ENCODE measurements around the gene KPNA6. TPM values are rescaled to one million over a fixed set of nuclear protein-coding genes. Genes with fewer than 3 reads are reported as not detected.

Gene KPNA6
- 45.7 and 45.8 TPM in 2 replicates for total RNA-seq (2014; rRNA removed)
- percentile 84 among the genes with signal in this experiment for Bru-seq, nascent RNA
- percentile 94 among the genes with signal in this experiment for BruChase-seq, experiment 1, labeled RNA remaining after a 6-hour chase
- percentile 90 among the genes with signal in this experiment for BruChase-seq, experiment 2, labeled RNA remaining after a 2-hour chase
- long read RNA-seq, full-length matches to known transcripts = 31 of 53 reads
- long read RNA-seq, partial matches to known transcripts = 14 of 53 reads
- long read RNA-seq, other reads (novel, unspliced or antisense) = 8 of 53 reads

DNA sequence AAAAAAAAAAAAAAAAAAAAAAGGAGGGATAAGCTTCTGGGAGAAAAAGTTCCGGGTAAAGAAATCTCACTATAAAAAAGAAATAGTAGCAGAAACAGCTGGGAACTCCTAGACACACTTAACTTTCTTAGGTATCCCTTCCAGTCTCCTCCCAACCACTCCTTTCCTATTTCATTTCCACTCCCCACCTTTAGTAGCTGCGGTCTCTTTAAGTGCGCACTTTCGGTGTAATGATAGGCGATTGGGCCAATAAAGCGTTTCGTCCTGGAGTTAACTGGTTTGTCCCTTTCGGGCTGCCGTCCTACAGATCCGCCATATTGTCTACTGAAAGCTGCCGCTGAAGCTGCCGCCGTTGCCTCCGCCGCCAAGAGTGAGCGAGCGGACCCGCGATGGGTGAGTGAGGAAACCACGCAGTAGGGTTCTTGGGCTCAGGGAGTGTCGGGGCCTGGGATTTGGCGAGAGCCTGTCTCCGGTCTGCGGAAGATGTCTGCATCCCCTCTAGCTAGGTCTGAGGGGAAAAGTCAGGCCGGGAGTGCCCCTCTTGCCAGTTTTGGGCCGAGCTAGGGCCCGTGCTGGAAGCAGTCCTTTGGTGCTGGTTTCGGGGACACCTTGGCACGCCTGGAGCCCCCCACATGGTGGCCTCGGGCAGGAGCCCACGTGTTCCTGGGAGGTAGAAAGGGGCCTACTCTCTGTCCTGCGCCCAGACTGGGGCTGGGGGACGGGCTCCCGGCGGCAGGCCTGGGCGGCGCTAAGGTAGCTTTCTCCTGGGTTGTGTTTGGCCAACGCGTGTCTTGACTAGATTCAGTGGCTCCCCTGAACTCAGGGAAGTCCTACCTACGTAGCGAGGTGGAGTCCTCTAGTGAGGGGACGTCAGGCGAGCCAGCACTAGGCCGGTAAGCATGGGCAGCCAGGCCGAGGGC lies at the start of gene KPNA6:
KPNA6 (plus strand) TSS at position 315 of the 920 bp plus-strand sequence; CDS start at position 390, 75 bp downstream.
- Histone ChIP-seq H3K36me3 (ENCODE audit: low read depth, low read length) (peaks cover 7% of the 10 kb centered on the region; the same call in 1 of the 2 replicates), H2AFZ (ENCODE audit: low read length) (peak within 1 kb of the TSS; percentile 75), H3K79me2 (ENCODE audit: low read length) (peaks cover 53% of the 10 kb centered on the region), H4K20me1 (ENCODE audit: low read length) (peaks cover 33% of the 10 kb centered on the region), H3K9me2 (replicated peaks; ENCODE audit: low read length) (no peaks in the 10 kb centered on the region), H3K4me2 (ENCODE audit: low read length) (peak within 1 kb of the TSS; percentile 100), H3K9me3 (ENCODE audit: low read length) (no peaks in the 10 kb centered on the region), H3K27ac (ENCODE audit: low read length) (peak within 1 kb of the TSS; percentile 73), H3K4me1 (ENCODE audit: insufficient read depth, low read length) (peaks cover 7% of the 10 kb centered on the region; the same call in 1 of the 2 replicates), H3K27me3 (ENCODE audit: low read length) (no peaks in the 10 kb centered on the region), H3F3A (ENCODE audit: low read length, unreplicated experiment) (no peaks in the 10 kb centered on the region), H3K9ac (ENCODE audit: low read length) (peak within 1 kb of the TSS; percentile 98), H3K4me3 (ENCODE audit: low read length) (peak within 1 kb of the TSS; percentile 97)
- CTCF ChIA-PET = interaction anchor here (0.5 to 1.0 kb wide), 6 partner anchors 35 to 319 kb away, joined by 3 to 4 read pairs (median 4); partner anchors contain the start of genes PTP4A2 and TMEM39B
- ATAC-seq (peak; percentile 82), DNase-seq (peak; percentile 95)
- intact Hi-C loops (cut with micrococcal nuclease) = loop anchor here (2.0 kb wide), 1 partner anchor 45 kb away; no protein-coding TSS in a partner anchor
- BruUV-seq (replicated peaks) = TSS peak; percentile 62
- POLR2A ChIA-PET (ENCODE audit: unreplicated experiment) = interaction anchor here (0.6 to 0.9 kb wide), 2 partner anchors 35 to 228 kb away, joined by 8 to 31 read pairs; partner anchors contain the start of gene TMEM39B
- TF ChIP-seq EZH2 (IDR thresholded peaks at IDR 0.05; ENCODE audit: low read length, unreplicated experiment) (no peak), EZH2phosphoT487 (IDR thresholded peaks at IDR 0.05; ENCODE audit: borderline replicate concordance, low read length) (no peak)
- TF ChIP-seq, protein P1, sequence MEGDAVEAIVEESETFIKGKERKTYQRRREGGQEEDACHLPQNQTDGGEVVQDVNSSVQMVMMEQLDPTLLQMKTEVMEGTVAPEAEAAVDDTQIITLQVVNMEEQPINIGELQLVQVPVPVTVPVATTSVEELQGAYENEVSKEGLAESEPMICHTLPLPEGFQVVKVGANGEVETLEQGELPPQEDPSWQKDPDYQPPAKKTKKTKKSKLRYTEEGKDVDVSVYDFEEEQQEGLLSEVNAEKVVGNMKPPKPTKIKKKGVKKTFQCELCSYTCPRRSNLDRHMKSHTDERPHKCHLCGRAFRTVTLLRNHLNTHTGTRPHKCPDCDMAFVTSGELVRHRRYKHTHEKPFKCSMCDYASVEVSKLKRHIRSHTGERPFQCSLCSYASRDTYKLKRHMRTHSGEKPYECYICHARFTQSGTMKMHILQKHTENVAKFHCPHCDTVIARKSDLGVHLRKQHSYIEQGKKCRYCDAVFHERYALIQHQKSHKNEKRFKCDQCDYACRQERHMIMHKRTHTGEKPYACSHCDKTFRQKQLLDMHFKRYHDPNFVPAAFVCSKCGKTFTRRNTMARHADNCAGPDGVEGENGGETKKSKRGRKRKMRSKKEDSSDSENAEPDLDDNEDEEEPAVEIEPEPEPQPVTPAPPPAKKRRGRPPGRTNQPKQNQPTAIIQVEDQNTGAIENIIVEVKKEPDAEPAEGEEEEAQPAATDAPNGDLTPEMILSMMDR (conservative IDR thresholded peaks at IDR 0.05; ENCODE audit: low read depth, low read length) = no peak

DNA sequence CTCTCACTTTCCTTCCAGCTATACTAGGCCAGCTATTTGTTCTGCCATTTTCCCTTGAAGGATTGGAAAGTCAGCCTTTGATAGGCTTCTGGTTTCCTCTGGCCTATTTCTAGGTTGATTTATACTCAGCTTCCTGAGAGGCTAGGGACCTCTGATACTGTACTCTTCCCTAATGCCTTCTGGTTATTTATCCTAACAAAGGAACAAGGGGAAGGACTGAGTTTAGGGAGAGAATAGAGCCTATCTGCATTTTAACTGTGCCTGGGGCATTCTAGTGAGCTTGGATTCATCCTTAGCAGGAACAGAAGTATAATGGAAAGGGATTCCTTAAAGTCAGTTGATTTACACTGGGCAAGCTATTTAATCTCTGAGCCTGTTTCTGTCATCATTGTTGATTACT lies 46.9 kb upstream of the KPNA6 start:
- H3K27ac ChIP-seq (ENCODE audit: low read length) = no peak overlapping the region
- no peaks in the 10 kb centered on the region for H3K27me3 ChIP-seq (ENCODE audit: low read length)
- no peaks in the 10 kb centered on the region for H3K79me2 ChIP-seq (ENCODE audit: low read length)
- intact Hi-C loops (cut with micrococcal nuclease) = loop anchor here (5.0 kb wide), 1 partner anchor 99 kb away; no protein-coding TSS in a partner anchor
- no peak overlapping the region for H3K9ac ChIP-seq (ENCODE audit: low read length)
- TSS peak; percentile 4 for BruUV-seq (replicated peaks)
- peaks cover 10% of the 10 kb centered on the region for H3K4me1 ChIP-seq (ENCODE audit: insufficient read depth, low read length)
- ChIA-PET POLR2A (ENCODE audit: unreplicated experiment) (no interaction called here), CTCF (interaction anchor here (0.6 kb wide), 2 partner anchors 81 to 198 kb away, joined by 3 to 10 read pairs; no protein-coding TSS in a partner anchor)
- H4K20me1 ChIP-seq (ENCODE audit: low read length) = no peaks in the 10 kb centered on the region
- no peak overlapping the region for H3K4me3 ChIP-seq (ENCODE audit: low read length)
- DNase-seq = no peak
- no peaks in the 10 kb centered on the region for H3F3A ChIP-seq (ENCODE audit: low read length, unreplicated experiment)
- no peak for ATAC-seq
- no peak overlapping the region for H2AFZ ChIP-seq (ENCODE audit: low read length)
- H3K36me3 ChIP-seq (ENCODE audit: low read depth, low read length) = peaks cover 37% of the 10 kb centered on the region
- no peaks in the 10 kb centered on the region for H3K9me3 ChIP-seq (ENCODE audit: low read length)
- no peaks in the 10 kb centered on the region for H3K9me2 ChIP-seq (replicated peaks; ENCODE audit: low read length)
- no peak overlapping the region for H3K4me2 ChIP-seq (ENCODE audit: low read length)
- TF ChIP-seq, protein P1 (conservative IDR thresholded peaks at IDR 0.05; ENCODE audit: low read depth, low read length) = no peak
- no peak for TF ChIP-seq EZH2phosphoT487 (IDR thresholded peaks at IDR 0.05; ENCODE audit: borderline replicate concordance, low read length)
- no peak for TF ChIP-seq EZH2 (IDR thresholded peaks at IDR 0.05; ENCODE audit: low read length, unreplicated experiment)
